Measurements from ENCODE around the gene FEM1C. TPM values are rescaled to one million over a fixed set of nuclear protein-coding genes. Genes with fewer than 3 reads are reported as not detected.
"Not testable (repeated sequence)": the region's sequence is repeated elsewhere in the genome, so short reads cannot be mapped to it uniquely, and the experiment has no call there.

Gene FEM1C
- total and polyA plus RNA-seq, 5 donors: 8.4 to 29.5 (median 20.7) TPM

- intact Hi-C loops (cut with DNase I); ATAC-seq; H3K9me3 ChIP-seq (ENCODE audit: control insufficient read depth, low read length); H3K4me1 ChIP-seq (ENCODE audit: control insufficient read depth, insufficient read depth, low read length); DNase-seq; H3K27ac ChIP-seq (ENCODE audit: low read length); H3K27me3 ChIP-seq (ENCODE audit: control insufficient read depth, insufficient read depth); H3K4me3 ChIP-seq (ENCODE audit: low read length): not testable (repeated sequence)
- 77% methylated on average over 2 of the region's 2 CpGs for WGBS
Observed at GRCh38 chr5:115479166-115479873, 65.3 kb downstream of the FEM1C start.

GRCh38 chr5:115478281-115478680 is 66.3 kb downstream of the FEM1C start:
- intact Hi-C loops (cut with DNase I): no loop called here
- 80% methylated on average over 2 of the region's 2 CpGs for WGBS
- Histone ChIP-seq H3K27me3 (ENCODE audit: control insufficient read depth, insufficient read depth) (no peaks in the 10 kb centered on the region), H3K9me3 (ENCODE audit: control insufficient read depth, low read length) (no peaks in the 10 kb centered on the region), H3K27ac (ENCODE audit: low read length) (no peak overlapping the region), H3K4me1 (ENCODE audit: control insufficient read depth, insufficient read depth, low read length) (no peaks in the 10 kb centered on the region), H3K4me3 (ENCODE audit: low read length) (no peak overlapping the region)
- DNase-seq (no peak), ATAC-seq (no peak)

GRCh38 chr5:115477581-115477980 is 67.0 kb downstream of the FEM1C start:
- H3K27ac ChIP-seq (ENCODE audit: low read length): no peak overlapping the region
- H3K4me3 ChIP-seq (ENCODE audit: low read length): no peak overlapping the region
- no peaks in the 10 kb centered on the region for H3K27me3 ChIP-seq (ENCODE audit: control insufficient read depth, insufficient read depth)
- no peak for DNase-seq
- WGBS: 83% methylated on average over 7 of the region's 7 CpGs
- H3K4me1 ChIP-seq (ENCODE audit: control insufficient read depth, insufficient read depth, low read length): no peaks in the 10 kb centered on the region
- no peaks in the 10 kb centered on the region for H3K9me3 ChIP-seq (ENCODE audit: control insufficient read depth, low read length)
- intact Hi-C loops (cut with DNase I): no loop called here
- ATAC-seq: no peak

- Histone ChIP-seq H3K27ac (ENCODE audit: low read length) (no peak overlapping the region), H3K27me3 (ENCODE audit: control insufficient read depth, insufficient read depth) (no peaks in the 10 kb centered on the region), H3K4me3 (ENCODE audit: low read length) (no peak overlapping the region), H3K9me3 (ENCODE audit: control insufficient read depth, low read length) (no peaks in the 10 kb centered on the region), H3K4me1 (ENCODE audit: control insufficient read depth, insufficient read depth, low read length) (no peaks in the 10 kb centered on the region)
- ATAC-seq: no peak
- no peak for DNase-seq
- intact Hi-C loops (cut with DNase I): no loop called here
Observed at GRCh38 chr5:115475788-115476187, 68.8 kb downstream of the FEM1C start.

- Histone ChIP-seq H3K9me3 (ENCODE audit: control insufficient read depth, low read length) (no peaks in the 10 kb centered on the region), H3K27me3 (ENCODE audit: control insufficient read depth, insufficient read depth) (no peaks in the 10 kb centered on the region), H3K4me3 (ENCODE audit: low read length) (no peak overlapping the region), H3K27ac (ENCODE audit: low read length) (no peak overlapping the region), H3K4me1 (ENCODE audit: control insufficient read depth, insufficient read depth, low read length) (no peaks in the 10 kb centered on the region)
- DNase-seq: peak; percentile 69 to 85 (median 84)
- 29% methylated on average over 6 of the region's 6 CpGs for WGBS
- intact Hi-C loops (cut with DNase I): no loop called here
- ATAC-seq: peak; percentile 90 to 94
Observed at GRCh38 chr5:115472271-115473025, 72.1 kb downstream of the FEM1C start.

- ATAC-seq: peak; percentile 70 to 81
- no peak overlapping the region for H3K4me3 ChIP-seq (ENCODE audit: low read length)
- no peak overlapping the region for H3K27ac ChIP-seq (ENCODE audit: low read length)
- intact Hi-C loops (cut with DNase I): no loop called here
- no peaks in the 10 kb centered on the region for H3K27me3 ChIP-seq (ENCODE audit: control insufficient read depth, insufficient read depth)
- DNase-seq: peak in 2 of 3 donors; percentile 62 to 63
- no peaks in the 10 kb centered on the region for H3K4me1 ChIP-seq (ENCODE audit: control insufficient read depth, insufficient read depth, low read length)
- no peaks in the 10 kb centered on the region for H3K9me3 ChIP-seq (ENCODE audit: control insufficient read depth, low read length)
- 68% methylated on average over 6 of the region's 6 CpGs for WGBS
Observed at GRCh38 chr5:115471345-115472063, 73.1 kb downstream of the FEM1C start.

GRCh38 chr5:115470921-115471320 is 73.7 kb downstream of the FEM1C start:
- ATAC-seq: no peak
- no peaks in the 10 kb centered on the region for H3K4me1 ChIP-seq (ENCODE audit: control insufficient read depth, insufficient read depth, low read length)
- intact Hi-C loops (cut with DNase I): no loop called here
- no peak overlapping the region for H3K4me3 ChIP-seq (ENCODE audit: low read length)
- H3K27ac ChIP-seq (ENCODE audit: low read length): no peak overlapping the region
- no peaks in the 10 kb centered on the region for H3K9me3 ChIP-seq (ENCODE audit: control insufficient read depth, low read length)
- no peaks in the 10 kb centered on the region for H3K27me3 ChIP-seq (ENCODE audit: control insufficient read depth, insufficient read depth)
- 92% methylated on average over 1 of the region's 1 CpG for WGBS
- DNase-seq: no peak

Other genes starting within 250 kb of the FEM1C start
- gene CCDC112, start 248.1 kb downstream of the FEM1C start, total RNA-seq: 1 to 10 TPM; 2.8 to 6.0 (median 4.4) TPM
- 4.1 TPM for gene CCDC112, start 248.1 kb downstream of the FEM1C start, polyA plus RNA-seq
- gene TICAM2, start 57.7 kb upstream of the FEM1C start, total RNA-seq: 1 to 10 TPM; 3.2 to 4.3 (median 3.7) TPM
- 1.5 TPM for gene TICAM2, start 57.7 kb upstream of the FEM1C start, polyA plus RNA-seq
- 100 to 1,000 TPM in 1 of 4 donors, 10 to 100 TPM in 3; 74.0 to 111 (median 83.2) TPM for gene TMED7, start 81.3 kb upstream of the FEM1C start, total RNA-seq
- gene TMED7, start 81.3 kb upstream of the FEM1C start, polyA plus RNA-seq: 38.9 TPM